Measurements from ENCODE around the gene TARBP2. TPM values are rescaled to one million over a fixed set of nuclear protein-coding genes. Genes with fewer than 3 reads are reported as not detected.

The TARBP2 gene
- polyA plus RNA-seq, 3 donors: 16.6 to 39.4 (median 24.4) TPM

- no peak for TF ChIP-seq CTCF (IDR thresholded peaks at IDR 0.05)
- no peak overlapping the region for H3K4me3 Mint-ChIP-seq
- 95% methylated on average over 7 of the region's 14 CpGs for WGBS (ENCODE audit: insufficient coverage)
Observed at GRCh38 chr12:53552361-53553327, 51.6 kb downstream of the TARBP2 start.

More at GRCh38 chr12:53552361-53553327, 51.6 kb downstream of the TARBP2 start:
- peak overlapping the region in 2 of 7 donors; percentile 6 to 16 for H3K27ac Mint-ChIP-seq
- Histone ChIP-seq H3K4me1 (ENCODE audit: control insufficient read depth in 1 of 2, insufficient read depth in 2 of 2, low read length in 2 of 2) (no peaks in the 10 kb centered on the region), H3K9ac (ENCODE audit: insufficient read depth, low read length, poor library complexity, severe bottlenecking) (no peak overlapping the region), H3K27ac (ENCODE audit: low read depth in 1 of 2, low read length in 2 of 2) (peak overlapping the region in 1 of 2 donors; percentile 26), H3K27me3 (ENCODE audit: control insufficient read depth in 2 of 2, insufficient read depth in 2 of 2, low read length in 2 of 2) (no peaks in the 10 kb centered on the region), H2AFZ (ENCODE audit: insufficient read depth, low read depth, low read length, poor library complexity, severe bottlenecking) (no peak overlapping the region), H3K36me3 (replicated peaks in 1 of 2; ENCODE audit: control insufficient read depth in 1 of 2, insufficient read depth in 2 of 2, low read length in 2 of 2) (peaks cover 33 to 60% of the 10 kb centered on the region in 2 donors), H3K4me2 (replicated peaks; ENCODE audit: extremely low read depth, low read length, poor library complexity, severe bottlenecking) (no peak overlapping the region), H4K20me1 (ENCODE audit: insufficient read depth, low read length) (no peaks in the 10 kb centered on the region), H3K9me3 (replicated peaks in 1 of 2; ENCODE audit: control insufficient read depth in 1 of 2, insufficient read depth in 1 of 2, low read length in 2 of 2) (no peaks in the 10 kb centered on the region), H3K4me3 (replicated peaks in 1 of 3; ENCODE audit: low read depth in 2 of 3, low read length in 3 of 3) (no peak overlapping the region), H3K79me2 (ENCODE audit: insufficient read depth, low read length) (peaks cover 7% of the 10 kb centered on the region)
- no peak for DNase-seq
- H3K9me3 Mint-ChIP-seq: peaks cover 0 to 5% (median 0%) of the 10 kb centered on the region in 7 donors
- peaks cover 39 to 59% of the 10 kb centered on the region in 2 donors for H3K36me3 Mint-ChIP-seq
- no peaks in the 10 kb centered on the region for H3K27me3 Mint-ChIP-seq (ENCODE audit: low read depth in 3 of 3)
- H3K4me1 Mint-ChIP-seq: no peaks in the 10 kb centered on the region
- intact Hi-C loops (cut with micrococcal nuclease): no loop called here

Small RNA genes lying within 50 kb of the gene (small RNA-seq; reads per million reads assigned to genes)
- gene AC023509.3 (ENCODE audit: insufficient read length, low read depth): not detected

Other genes starting within 250 kb of the TARBP2 start
- gene ESPL1, start 233.0 kb upstream of the TARBP2 start, polyA plus RNA-seq: under 1 TPM in 1 of 3 donors, not detected in 2; 0.79 TPM
- 1,000 to 10,000 TPM; 1,474 to 2,196 (median 1,751) TPM for gene PFDN5, start 205.7 kb upstream of the TARBP2 start, polyA plus RNA-seq
- gene MYG1, start 201.6 kb upstream of the TARBP2 start, polyA plus RNA-seq: 10 to 100 TPM; 49.3 to 64.3 (median 55.7) TPM
- gene AAAS, start 179.7 kb upstream of the TARBP2 start, polyA plus RNA-seq: 10 to 100 TPM; 25.6 to 62.6 (median 27.2) TPM
- under 1 TPM in 1 of 3 donors, not detected in 2; 0.04 TPM for gene SP7, start 164.9 kb upstream of the TARBP2 start, polyA plus RNA-seq
- 10 to 100 TPM; 15.1 to 80.7 (median 22.7) TPM for gene SP1, start 121.1 kb upstream of the TARBP2 start, polyA plus RNA-seq
- gene AMHR2, start 77.4 kb upstream of the TARBP2 start, polyA plus RNA-seq: not detected
- gene PRR13, start 59.5 kb upstream of the TARBP2 start, polyA plus RNA-seq: 100 to 1,000 TPM; 172 to 670 (median 591) TPM
- gene PCBP2, start 49.2 kb upstream of the TARBP2 start, polyA plus RNA-seq: 100 to 1,000 TPM in 1 of 3 donors, 10 to 100 TPM in 2; 79.6 to 588 (median 81.9) TPM
- gene MAP3K12, start 1.8 kb upstream of the TARBP2 start, polyA plus RNA-seq: 10 to 100 TPM in 1 of 3 donors, 1 to 10 TPM in 2; 1.7 to 31.4 (median 2.0) TPM
- gene NPFF, start 6.2 kb downstream of the TARBP2 start, polyA plus RNA-seq: under 1 TPM in 1 of 3 donors, not detected in 2; 0.29 TPM
- gene ATF7, start 125.1 kb downstream of the TARBP2 start, polyA plus RNA-seq: 10 to 100 TPM; 21.7 to 27.9 (median 24.4) TPM
- gene ATP5MC2, start 174.8 kb downstream of the TARBP2 start, polyA plus RNA-seq: 100 to 1,000 TPM; 498 to 587 (median 522) TPM
- gene CALCOCO1, start 226.2 kb downstream of the TARBP2 start, polyA plus RNA-seq: 100 to 1,000 TPM in 1 of 3 donors, 10 to 100 TPM in 2; 60.1 to 238 (median 69.6) TPM

Measured in CD14-positive monocyte (primary cell).